NOMO-1 (cell line): ENCODE measurements around the gene SHROOM2.
"Not testable (repeated sequence)": the region's sequence is repeated elsewhere in the genome, so short reads cannot be mapped to it uniquely, and the experiment has no call there.

Experiments
- DNase-seq, 2 experiments: peaks; one replicate each; lab custom pipeline; 2025; ENCODE audit not compliant: unreplicated experiment in 2 of 2; lab: John Stamatoyannopoulos, UW

SHROOM2 gene

GRCh38 chrX:9829308-9830267 lies 43.4 kb downstream of the SHROOM2 start:
- DNase-seq = no peak

- peak in 1 of 2 experiments; percentile 13 for DNase-seq
Measured at GRCh38 chrX:9832811-9833210, 46.6 kb downstream of the SHROOM2 start.

GRCh38 chrX:9835585-9836210 lies 49.5 kb downstream of the SHROOM2 start:
- no peak for DNase-seq

GRCh38 chrX:9842541-9842940 lies 56.3 kb downstream of the SHROOM2 start:
- no peak for DNase-seq

GRCh38 chrX:9844936-9845577 lies 58.8 kb downstream of the SHROOM2 start:
- DNase-seq = no peak

- no peak for DNase-seq
Measured at GRCh38 chrX:9845578-9845952, 59.3 kb downstream of the SHROOM2 start.

GRCh38 chrX:9846631-9847030 lies 60.4 kb downstream of the SHROOM2 start:
- DNase-seq = no peak

GRCh38 chrX:9847071-9847470 lies 60.8 kb downstream of the SHROOM2 start:
- no peak for DNase-seq

GRCh38 chrX:9848718-9849479 lies 62.7 kb downstream of the SHROOM2 start:
- DNase-seq = no peak

- no peak for DNase-seq
Measured at GRCh38 chrX:9851890-9852289, 65.7 kb downstream of the SHROOM2 start.

- no peak for DNase-seq
Measured at GRCh38 chrX:9853307-9853706, 67.1 kb downstream of the SHROOM2 start.

- DNase-seq = no peak
Measured at GRCh38 chrX:9855561-9856283, 69.5 kb downstream of the SHROOM2 start.

- DNase-seq = no peak
Measured at GRCh38 chrX:9856588-9856987, 70.4 kb downstream of the SHROOM2 start.

GRCh38 chrX:9857575-9858474 lies 71.6 kb downstream of the SHROOM2 start:
- no peak for DNase-seq

GRCh38 chrX:9858684-9859083 lies 72.5 kb downstream of the SHROOM2 start:
- DNase-seq = not testable (repeated sequence)

- DNase-seq = no peak
Measured at GRCh38 chrX:9859711-9860555, 73.7 kb downstream of the SHROOM2 start.

- DNase-seq = no peak
Measured at GRCh38 chrX:9860826-9861225, 74.6 kb downstream of the SHROOM2 start.

GRCh38 chrX:9861711-9862110 lies 75.5 kb downstream of the SHROOM2 start:
- DNase-seq = no peak
